GM19238 (cell line): Measurements from ENCODE around the gene PDZD2.
"Not testable (repeated sequence)": the region's sequence is repeated elsewhere in the genome, so short reads cannot be mapped to it uniquely, and the experiment has no call there.

Experiments used
- DNase-seq: peaks from one replicate; pipeline ENCODE4 v3.0.0; 2011; ENCODE audit warnings: low spot score; ENCODE audit not compliant: insufficient read length

The PDZD2 gene

GRCh38 chr5:31638748-31639418 is at the start of gene PDZD2:
PDZD2 (plus strand) TSS chr5:31639131.
- DNase-seq, result peak; percentile 73

DNA sequence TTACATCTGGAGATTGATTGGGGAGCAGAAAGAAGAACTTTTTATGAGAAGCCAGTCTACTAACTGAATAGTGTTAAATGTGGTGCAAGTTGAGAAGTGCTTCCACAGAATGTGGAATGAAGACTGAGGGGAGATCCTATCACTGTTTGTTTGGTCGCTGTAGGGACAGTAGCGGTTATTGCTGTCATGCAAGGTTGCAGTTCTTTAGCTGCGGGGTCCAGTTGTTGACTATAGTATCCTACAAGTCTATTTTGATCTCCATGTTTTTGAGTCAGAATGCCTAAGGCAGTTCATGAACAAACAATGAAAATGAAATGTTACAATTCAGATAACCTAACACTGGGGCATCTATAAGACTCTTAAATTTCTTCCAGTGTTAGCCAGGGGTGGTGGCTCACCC is 45.3 kb upstream of the PDZD2 start:
- DNase-seq, result no peak

- DNase-seq, result no peak
Measured at GRCh38 chr5:31596354-31596753, 42.6 kb upstream of the PDZD2 start.

GRCh38 chr5:31598640-31599611 is 40.0 kb upstream of the PDZD2 start:
- no peak for DNase-seq

DNA sequence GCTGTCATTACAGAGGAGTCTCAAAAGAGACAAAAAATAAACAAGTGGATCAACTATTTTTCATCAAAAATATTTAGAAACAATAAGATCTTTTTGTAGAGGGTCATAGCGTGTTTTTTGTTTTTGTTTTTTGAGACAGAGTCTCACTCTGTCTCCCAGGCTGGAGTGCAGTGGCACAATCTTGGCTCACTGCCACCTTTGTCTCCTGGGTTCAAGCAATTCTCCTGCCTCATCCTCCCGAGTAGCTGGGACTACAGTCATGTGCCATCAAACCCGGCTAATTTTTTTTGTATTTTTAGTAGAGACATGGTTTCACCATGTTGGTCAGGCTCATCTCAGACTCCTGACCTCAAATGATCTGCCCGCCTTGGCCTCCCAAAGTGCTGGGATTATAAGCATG is 36.6 kb upstream of the PDZD2 start:
- not testable (repeated sequence) for DNase-seq

DNA sequence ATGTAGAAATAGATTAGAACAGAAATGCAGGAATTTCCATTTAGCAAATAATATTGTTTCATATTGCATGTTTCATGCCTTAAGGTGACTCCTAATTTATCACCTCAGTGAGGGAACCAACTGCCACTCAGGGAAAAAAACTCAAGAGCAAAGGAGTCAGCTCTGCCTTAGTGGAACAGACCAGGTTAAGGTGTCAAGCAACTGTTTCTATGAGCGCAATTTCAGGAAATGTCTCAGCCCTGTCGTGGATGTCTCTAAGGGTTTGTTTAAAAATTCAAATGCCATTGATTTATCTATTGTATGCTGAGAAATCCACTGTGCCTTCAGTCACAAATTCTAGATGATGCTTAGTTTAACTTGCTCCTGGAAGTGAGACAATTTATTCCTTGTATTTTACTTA is 34.7 kb upstream of the PDZD2 start:
- no peak for DNase-seq

DNA sequence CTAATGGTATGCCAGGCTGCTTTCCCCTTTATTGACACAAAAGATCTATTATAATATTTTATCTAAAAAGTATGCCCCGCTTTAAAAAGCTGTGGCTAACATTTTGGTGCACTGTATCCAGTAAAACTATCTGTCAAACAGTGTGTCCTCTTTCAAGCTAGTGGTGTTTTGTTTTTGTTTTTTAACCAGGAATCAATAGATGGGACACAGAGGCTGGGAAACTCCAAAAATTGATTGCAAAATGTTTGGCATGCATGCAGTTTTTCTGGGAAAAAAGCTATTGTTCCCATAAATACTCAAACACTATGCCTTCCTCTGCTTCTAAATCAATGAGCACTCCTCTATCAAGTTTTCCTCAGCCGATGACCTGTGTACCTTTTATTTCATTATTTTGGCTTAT is 34.3 kb upstream of the PDZD2 start:
- no peak for DNase-seq

- no peak for DNase-seq
Measured at GRCh38 chr5:31605920-31606319, 33.0 kb upstream of the PDZD2 start.

DNA sequence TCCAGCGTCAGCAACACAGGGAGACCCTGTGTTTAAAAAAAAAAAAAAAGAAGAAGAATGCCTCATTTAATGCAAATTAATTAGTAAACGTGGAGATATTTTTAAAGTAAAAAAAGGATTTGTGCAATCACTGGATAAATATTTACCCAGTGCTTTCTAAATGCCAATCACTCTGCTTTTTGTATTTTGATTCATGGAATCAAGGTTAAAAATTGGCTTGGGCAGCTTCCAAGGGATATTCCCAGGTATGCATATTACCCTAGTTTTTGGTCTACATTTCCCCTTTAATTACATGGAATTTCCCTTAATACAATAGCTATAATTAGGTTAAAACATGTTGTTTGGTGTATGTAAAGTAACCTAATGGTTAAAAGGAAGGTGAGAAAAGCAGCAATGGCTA is 31.4 kb upstream of the PDZD2 start:
- DNase-seq, result no peak

DNA sequence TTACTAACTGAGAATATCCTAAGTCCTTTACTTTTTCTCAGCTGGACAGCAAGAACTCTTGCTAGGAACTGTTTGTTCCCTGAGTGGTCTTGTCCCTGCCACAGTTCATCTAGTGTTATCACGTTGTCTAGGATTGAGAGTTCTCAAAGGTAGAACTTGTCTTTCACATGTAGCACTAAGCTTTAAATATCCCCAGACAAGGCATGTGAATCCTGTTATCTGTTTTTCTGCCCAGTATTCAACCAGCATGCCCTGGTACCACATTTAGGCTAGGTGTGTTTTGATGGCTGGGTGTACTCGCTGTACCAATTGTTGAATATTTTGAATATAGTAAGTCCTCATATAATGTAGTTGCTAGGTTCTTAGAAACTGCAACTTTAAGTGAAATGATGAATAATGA is 27.9 kb upstream of the PDZD2 start:
- DNase-seq, result no peak

DNA sequence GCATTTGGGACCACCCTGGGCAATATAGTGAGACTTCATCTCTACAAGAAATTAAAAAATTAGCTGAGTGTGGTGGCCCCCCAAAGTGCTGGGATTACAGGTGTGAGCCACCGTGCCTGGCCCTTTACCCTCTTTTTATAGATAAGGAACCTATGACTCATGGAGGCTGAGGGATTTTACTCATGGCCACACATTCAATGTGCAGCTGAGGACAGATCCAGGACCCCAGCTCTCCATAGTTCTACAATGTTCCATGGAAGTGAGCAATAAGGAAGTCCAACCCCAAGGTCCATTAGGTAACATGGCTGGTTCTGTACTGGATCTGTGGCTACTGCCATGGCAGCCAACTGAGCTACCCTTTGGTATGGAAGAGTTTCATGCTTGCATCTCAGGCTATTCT is 25.3 kb upstream of the PDZD2 start:
- DNase-seq, result no peak

DNA sequence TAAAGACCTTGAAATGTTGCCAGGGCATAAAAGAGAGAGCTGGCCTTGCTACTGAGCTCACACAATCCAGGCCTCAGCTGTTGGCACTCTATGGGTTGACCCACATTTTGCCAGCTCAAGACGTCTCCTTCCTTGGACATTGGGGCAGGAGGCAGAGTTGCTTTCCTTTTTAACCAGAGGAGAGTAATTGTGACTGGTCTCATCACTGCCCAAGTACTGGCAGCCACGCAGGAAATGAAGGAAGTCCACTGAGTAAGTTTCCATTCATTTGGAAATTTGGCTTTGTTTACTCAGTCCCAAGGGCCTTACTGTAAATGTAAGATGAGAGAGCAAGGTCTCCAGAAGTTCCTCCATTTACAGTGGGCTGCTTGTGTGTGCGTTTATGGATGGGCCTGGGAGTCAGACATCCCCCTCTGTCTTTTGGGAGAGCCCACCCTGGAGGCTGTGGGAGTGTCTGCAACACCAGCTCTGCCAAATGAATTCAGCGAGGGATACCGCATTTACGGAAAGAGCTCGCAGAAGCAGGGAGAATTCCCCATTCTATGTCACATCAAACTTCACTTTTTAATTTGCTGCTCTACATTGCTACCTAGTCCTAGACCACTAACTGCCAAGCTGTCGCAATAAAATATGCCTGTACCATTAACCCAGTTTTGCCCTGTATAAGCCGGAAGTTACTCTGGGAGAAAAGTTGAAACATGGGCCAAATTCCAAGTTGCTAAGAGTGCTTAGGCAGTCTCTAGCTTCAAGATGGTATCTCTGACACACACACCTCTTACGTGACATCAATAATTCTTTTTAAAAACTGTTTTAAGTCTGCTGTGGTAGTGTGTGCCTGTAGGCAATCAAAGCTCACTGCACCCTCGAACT is 24.5 kb upstream of the PDZD2 start:
- DNase-seq, result no peak

DNA sequence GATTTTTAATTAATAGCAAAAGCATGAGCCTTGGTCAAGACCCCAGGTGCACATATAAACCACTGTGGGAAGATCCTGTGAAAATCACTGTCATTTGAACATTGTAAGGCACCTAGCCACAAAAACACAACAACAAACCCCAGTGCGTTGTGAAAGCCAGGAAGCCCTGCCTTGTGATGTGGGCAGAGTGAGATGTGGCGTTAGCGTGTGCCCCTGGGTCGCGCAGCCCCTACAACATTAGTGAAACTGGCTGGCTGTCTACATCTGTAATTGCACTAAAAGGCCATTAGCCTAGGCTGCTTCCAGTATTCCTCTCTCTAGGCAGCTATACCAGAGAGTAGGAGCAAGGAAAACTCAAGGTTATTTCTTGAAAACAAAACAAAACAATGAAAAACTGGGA is 21.1 kb upstream of the PDZD2 start:
- DNase-seq, result no peak

DNA sequence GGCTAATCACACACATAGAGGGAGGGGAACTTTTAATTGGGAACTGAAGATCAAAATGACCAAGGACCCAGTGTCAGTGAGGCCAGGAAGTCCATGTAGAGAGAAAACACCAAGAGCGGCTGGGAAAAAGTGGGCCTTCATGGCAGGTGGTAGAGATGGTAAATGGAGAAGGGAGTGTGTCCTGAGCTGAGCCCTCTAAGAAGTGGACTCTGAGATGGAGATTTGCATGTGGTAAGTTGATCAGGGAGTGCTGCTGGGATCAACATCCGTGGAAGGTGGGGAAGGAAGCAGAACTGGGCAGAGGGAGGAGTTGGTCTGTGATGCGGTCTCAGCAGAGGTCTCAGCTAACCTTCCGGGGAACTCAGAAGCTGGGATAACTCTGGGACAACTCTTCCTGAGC is 18.9 kb upstream of the PDZD2 start:
- DNase-seq, result no peak

DNA sequence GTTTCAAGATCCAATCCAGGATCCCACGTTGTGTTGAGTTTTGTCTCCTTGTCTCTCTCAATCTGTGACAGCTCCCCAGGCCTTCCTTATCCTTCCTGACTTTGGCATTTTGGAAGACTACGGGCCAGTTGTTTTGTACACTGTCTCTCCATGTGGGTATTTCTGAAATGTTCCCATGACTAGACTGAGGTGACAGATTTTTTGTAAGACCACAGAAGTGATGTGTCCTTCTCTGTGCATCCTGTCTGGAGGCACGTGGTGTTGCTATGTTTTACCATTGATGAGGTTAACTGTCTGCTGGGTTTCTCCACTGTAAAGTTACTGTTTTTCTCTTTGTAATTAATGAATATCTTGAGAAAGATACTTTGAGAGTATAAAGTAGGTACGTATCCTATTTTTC is 15.7 kb upstream of the PDZD2 start:
- DNase-seq, result no peak

DNA sequence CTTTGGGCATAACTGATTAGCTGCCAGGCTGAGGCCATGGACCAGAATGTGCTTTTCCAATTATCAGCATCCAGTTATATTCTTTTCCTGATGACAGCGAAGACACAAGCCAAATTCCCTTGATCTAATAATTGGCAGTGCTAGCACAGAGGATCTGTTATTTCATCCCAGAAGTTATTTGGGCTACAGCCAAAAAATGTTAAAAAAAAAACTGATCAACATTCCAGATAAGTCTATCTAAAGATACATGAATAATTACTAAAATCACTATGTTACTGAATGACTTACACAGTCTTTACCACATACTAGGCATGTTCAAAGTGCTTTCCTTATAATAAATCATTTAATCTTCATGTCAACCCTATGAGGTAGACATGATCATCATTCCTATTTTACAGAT is 13.5 kb upstream of the PDZD2 start:
- no peak for DNase-seq

- no peak for DNase-seq
Measured at GRCh38 chr5:31626156-31626555, 12.8 kb upstream of the PDZD2 start.

DNA sequence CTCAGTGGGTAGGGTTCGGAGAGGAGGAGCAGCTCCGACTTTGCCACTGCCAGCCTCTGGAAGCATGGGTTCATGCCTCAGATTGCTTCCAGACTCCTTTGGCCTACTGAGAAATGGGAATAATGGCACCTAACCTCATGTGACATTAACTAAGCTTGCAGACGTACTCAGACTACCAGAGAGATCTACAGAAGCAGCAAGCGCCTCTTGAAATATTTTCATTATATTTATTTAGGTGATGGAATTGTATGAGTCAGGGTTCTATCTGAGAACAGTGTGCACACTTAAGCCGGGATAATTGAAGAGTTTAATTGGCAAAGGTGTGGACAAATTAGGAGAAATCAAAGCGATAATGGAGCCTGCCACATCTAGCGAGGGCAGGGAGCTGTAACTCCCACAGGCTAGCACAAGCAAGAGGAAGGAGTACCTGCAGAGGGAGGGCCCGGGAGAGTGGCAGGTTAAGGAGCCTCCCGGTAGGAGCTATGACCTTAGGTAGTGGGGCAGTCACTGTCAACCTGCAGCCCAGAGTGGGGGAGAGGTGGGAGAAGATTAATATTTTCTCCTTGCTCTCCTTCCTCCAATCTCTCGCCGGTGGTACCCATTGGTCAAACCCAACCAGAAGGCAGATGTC is 12.2 kb upstream of the PDZD2 start:
- no peak for DNase-seq

DNA sequence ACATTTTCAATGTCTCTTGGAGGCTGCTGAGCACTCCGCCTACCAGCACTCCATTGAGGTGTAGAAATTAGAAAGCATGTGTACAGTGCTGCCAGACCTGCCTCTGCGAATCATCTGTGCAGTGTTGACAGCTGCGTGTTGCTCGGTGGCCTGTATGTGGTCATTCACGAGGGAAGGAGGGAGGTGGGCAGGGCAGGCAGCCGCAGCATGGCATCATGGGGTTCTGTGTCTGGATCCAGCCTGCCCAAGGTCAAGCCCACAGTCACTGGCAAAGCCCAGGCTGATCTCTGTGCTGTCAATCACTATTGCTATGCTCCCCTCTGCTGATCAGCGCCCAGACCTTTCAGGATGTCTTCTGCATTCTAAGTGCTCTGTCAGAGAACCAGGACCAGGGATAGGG is 8.0 kb upstream of the PDZD2 start:
- DNase-seq, result no peak

DNA sequence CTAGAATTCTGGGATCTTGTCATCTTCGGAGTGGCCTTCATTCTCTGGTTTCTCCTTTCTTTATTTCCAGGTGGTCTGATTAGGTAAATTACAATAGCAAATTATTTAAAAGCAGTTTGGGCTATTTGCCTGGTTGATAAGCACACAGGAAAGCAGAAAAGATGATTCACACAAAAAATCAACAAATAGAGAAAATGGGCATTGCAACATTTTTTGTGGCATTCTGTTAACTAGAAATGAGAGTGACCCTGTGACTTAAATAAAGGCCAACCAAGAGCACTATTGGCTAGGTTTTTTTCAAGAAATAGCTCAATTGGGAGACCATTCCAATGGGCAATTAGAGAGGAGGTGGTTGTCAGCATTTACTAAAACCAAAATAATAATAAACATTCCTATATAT is 6.5 kb upstream of the PDZD2 start:
- no peak for DNase-seq

DNA sequence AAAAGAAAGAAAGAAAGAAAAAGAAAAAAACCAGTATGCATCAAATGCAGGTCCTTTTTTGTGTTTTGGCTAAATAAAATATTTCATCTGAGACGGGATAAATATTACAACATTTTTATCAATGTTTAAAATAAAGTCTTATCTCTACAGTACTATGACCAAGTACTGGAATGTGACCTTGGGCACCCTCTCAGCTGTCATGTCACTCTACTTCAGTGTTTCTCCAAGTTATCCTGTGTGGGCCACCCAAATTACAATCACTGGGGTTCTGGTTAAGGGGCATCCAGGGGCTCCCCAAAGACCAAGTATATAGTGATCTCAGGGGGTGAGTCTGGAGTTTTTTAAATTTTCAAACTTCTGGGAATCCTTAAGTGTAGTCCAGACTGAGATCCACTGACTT is 3.5 kb upstream of the PDZD2 start:
- DNase-seq, result no peak
